ENCODE data around the gene PSMF1.

GRCh38 chr20:1186367-1186991 is 68.1 kb downstream of the PSMF1 start:
- TF ChIP-seq CTCF (IDR thresholded peaks at IDR 0.05) (no peak), POLR2AphosphoS5 (IDR thresholded peaks at IDR 0.05) (no peak), POLR2A (IDR thresholded peaks at IDR 0.05) (no peak), EP300 (IDR thresholded peaks at IDR 0.05) (no peak)

Measured in upper lobe of left lung (tissue), 4 donors.